Suprapubic skin (tissue), 4 donors: ENCODE data around the gene LIMS2.

Experiments
- CTCF ChIP-seq, 2 donors: fragments of 200-600 bp in 1 of 2; fragments of 450-650 bp in 1 of 2; sonication (generic) in 1 of 2; IDR thresholded peaks; one replicate each; pipeline ENCODE4 v1.5.1; 2016 to 2019; ENCODE audit warnings: antibody characterized with exemption in 2 of 2, mild to moderate bottlenecking in 1 of 2, moderate library complexity in 1 of 2
- EP300 ChIP-seq: sonication (generic); formaldehyde crosslinking; IDR thresholded peaks from one replicate; pipeline ENCODE4 v1.6.1; 2017; ENCODE audit warnings: antibody characterized with exemption
- POLR2A ChIP-seq, 2 donors: fragments of 450-650 bp; IDR thresholded peaks; one replicate each; pipeline ENCODE4 v1.6.1; 2017; ENCODE audit warnings: antibody characterized with exemption in 2 of 2, mild to moderate bottlenecking in 2 of 2, moderate library complexity in 2 of 2
- POLR2AphosphoS5 ChIP-seq, 3 donors: sonication (generic); formaldehyde crosslinking; IDR thresholded peaks; one replicate each; pipeline ENCODE4 v1.6.1; 2017; ENCODE audit warnings: antibody characterized with exemption in 3 of 3

- TF ChIP-seq EP300 (no peak), POLR2AphosphoS5 (IDR thresholded peaks at IDR 0.05) (no peak), CTCF (IDR thresholded peaks at IDR 0.05) (peak; percentile 33 to 76), POLR2A (IDR thresholded peaks at IDR 0.05) (no peak)
Measured at GRCh38 chr2:127649684-127650040, 25.7 kb downstream of the LIMS2 start.
